AG04450 (cell line): ENCODE data around the gene HSPA13. TPM values are rescaled to one million over a fixed set of nuclear protein-coding genes. Genes with fewer than 3 reads are reported as not detected.

ENCODE experiments used
- CTCF ChIA-PET: fragments of 300-600, 350-600 bp; formaldehyde crosslinking; extraction: SDS; loops from one replicate; lab custom pipeline; 2022; ENCODE audit warnings: antibody characterized with exemption, inconsistent platforms; lab: Charles Lee
- POLR2A ChIA-PET: fragments of 350-600 bp; formaldehyde crosslinking; extraction: SDS; loops from one replicate; lab custom pipeline; 2021; ENCODE audit warnings: antibody characterized with exemption, inconsistent platforms; lab: Yijun Ruan, JAX
- DNase-seq: peaks from one replicate; pipeline ENCODE4 v3.0.0-alpha.2; 2011; ENCODE audit warnings: low read depth, low spot score
- H3K27ac ChIP-seq: one replicate; pipeline ENCODE4 v1.5.1; 2012; ENCODE audit warnings: low read depth, low read length, control low read depth
- H3K27me3 ChIP-seq: one replicate; pipeline ENCODE4 v1.6.0; 2012; ENCODE audit warnings: low read length; ENCODE audit not compliant: control insufficient read depth, insufficient read depth
- H3K4me3 ChIP-seq: 2 replicates; pipeline ENCODE4 v1.5.1; 2011; ENCODE audit warnings: mild to moderate bottlenecking, low read depth, low read length, control low read depth
- H3K9me3 ChIP-seq: 2 replicates; pipeline ENCODE4 v1.5.1; 2012; ENCODE audit warnings: low read length; ENCODE audit not compliant: control insufficient read depth, insufficient read depth
- CTCF ChIP-seq: IDR thresholded peaks from 2 replicates; pipeline ENCODE4 v1.5.1; 2011; ENCODE audit warnings: low read depth, low read length, control low read depth, inconsistent platforms
- polyA plus RNA-seq: library from polyadenylated mRNA; depleted of rRNA; stranded (reverse); fragments of >200 nt; gene quantifications from 2 replicates; pipeline ENCODE4 v1.2.3, GENCODE V29; 2011

HSPA13 gene
- polyA plus RNA-seq, 1 experiment: 42.9 TPM

GRCh38 chr21:14383596-14384180 lies 742 bp upstream of the HSPA13 start:
- no peak for DNase-seq
- Histone ChIP-seq H3K4me3 (peak overlapping the region; percentile 77), H3K27ac (peak overlapping the region; percentile 80), H3K27me3 (no peaks in the 10 kb centered on the region), H3K9me3 (no peaks in the 10 kb centered on the region)
- 0 out of 2 replicates have a peak, but pooled peaks have one; percentile 20 for TF ChIP-seq CTCF
- POLR2A ChIA-PET: interaction anchor here (0.6 to 0.7 kb wide), 3 partner anchors 18 to 1425 kb away, joined by 3 read pairs; no protein-coding TSS in a partner anchor
- CTCF ChIA-PET: interaction anchor here (1.3 to 1.6 kb wide), 2 partner anchors 77 to 1099 kb away, joined by 3 to 5 read pairs; no protein-coding TSS in a partner anchor

GRCh38 chr21:14382486-14382834 lies 486 bp downstream of the HSPA13 start:
- ChIA-PET CTCF (interaction anchor here (0.9 to 1.5 kb wide), 5 partner anchors 9 to 1102 kb away, joined by 3 to 5 read pairs (median 3); no protein-coding TSS in a partner anchor), POLR2A (interaction anchor here (0.8 kb wide), 1 partner anchor 682 kb away, joined by 4 read pairs; the partner anchor contains the start of gene NRIP1)
- Histone ChIP-seq H3K27me3 (no peaks in the 10 kb centered on the region), H3K9me3 (no peaks in the 10 kb centered on the region), H3K27ac (peak overlapping the region; percentile 58), H3K4me3 (peak overlapping the region; percentile 94)
- no peak for TF ChIP-seq CTCF
- no peak for DNase-seq

GRCh38 chr21:14376854-14377253 lies 6.1 kb downstream of the HSPA13 start:
- H3K27ac ChIP-seq: no peak overlapping the region
- ChIA-PET POLR2A (no interaction called here), CTCF (no interaction called here)
- TF ChIP-seq CTCF: no peak
- H3K9me3 ChIP-seq: no peaks in the 10 kb centered on the region
- no peak overlapping the region for H3K4me3 ChIP-seq
- no peak for DNase-seq
- no peaks in the 10 kb centered on the region for H3K27me3 ChIP-seq

- ChIA-PET CTCF (no interaction called here), POLR2A (no interaction called here)
- DNase-seq: no peak
- no peaks in the 10 kb centered on the region for H3K27me3 ChIP-seq
- no peak overlapping the region for H3K27ac ChIP-seq
- H3K9me3 ChIP-seq: no peaks in the 10 kb centered on the region
- no peak overlapping the region for H3K4me3 ChIP-seq
- no peak for TF ChIP-seq CTCF
These were observed 15.9 kb downstream of the HSPA13 start for GRCh38 chr21:14366998-14367397.

GRCh38 chr21:14361958-14362357 lies 21.0 kb downstream of the HSPA13 start:
- no peak for DNase-seq
- no peak for TF ChIP-seq CTCF
- CTCF ChIA-PET: no interaction called here
- no peaks in the 10 kb centered on the region for H3K27me3 ChIP-seq
- no peak overlapping the region for H3K4me3 ChIP-seq
- no peaks in the 10 kb centered on the region for H3K9me3 ChIP-seq
- no peak overlapping the region for H3K27ac ChIP-seq
- POLR2A ChIA-PET: no interaction called here
